Measurements from ENCODE around the gene CDH4.

CDH4 gene

DNA sequence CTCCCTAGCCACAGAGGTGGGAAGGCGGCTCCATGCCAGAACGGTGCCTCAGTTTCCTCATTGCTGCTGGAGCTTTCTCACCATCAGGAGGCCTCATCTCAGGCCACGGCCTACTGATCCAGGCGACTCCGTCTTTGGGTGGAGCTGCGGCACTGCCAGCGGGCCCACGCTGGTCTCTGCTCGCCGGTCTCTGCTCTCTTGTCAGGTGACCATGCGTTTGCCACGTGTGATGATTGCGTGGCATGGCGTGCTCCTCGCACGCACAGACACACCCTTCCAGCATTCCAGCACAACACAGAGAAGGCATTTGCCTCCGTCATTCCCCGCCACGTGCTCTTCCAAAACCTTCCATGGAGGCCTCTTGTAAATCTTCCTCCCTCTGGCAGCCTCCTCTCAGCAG, 271.1 kb downstream of the CDH4 start:
- DNase-seq: no peak

DNA sequence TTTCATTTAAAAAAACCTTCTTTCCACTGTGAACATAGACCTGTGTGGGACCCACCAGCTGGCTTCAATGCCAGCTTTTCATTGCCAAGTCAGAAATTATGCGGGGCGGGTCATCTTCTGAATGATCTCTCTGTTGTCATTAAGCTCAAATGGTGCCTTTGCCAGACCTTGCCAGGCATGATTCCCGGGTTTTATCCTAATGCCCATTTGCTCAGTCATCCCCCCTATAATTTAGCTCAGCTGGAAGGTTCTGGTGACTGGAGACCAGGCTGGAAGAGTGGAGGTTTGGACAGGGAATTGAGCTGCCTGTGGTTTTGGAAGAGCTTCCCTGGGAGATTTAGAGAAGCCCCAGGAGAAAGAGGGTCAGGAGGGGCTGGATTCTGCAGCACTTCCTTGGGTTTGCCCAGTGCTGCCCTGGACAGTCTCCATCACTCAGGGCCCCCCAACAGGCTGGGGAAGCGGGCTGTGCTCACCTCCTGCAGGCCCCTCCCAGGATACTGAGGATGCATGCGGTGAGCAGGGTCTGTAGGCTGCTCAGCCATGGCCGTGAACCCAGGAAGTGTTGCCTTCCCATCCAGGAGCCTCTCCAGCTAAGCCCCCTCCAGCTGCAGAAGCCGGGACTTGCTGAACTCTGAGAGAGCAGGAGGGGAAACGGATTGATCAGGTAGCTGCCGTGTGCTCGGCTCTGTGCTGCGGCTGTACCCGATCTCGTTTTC, 273.0 kb downstream of the CDH4 start:
- no peak for DNase-seq

GRCh38 chr20:61525781-61526431, 273.8 kb downstream of the CDH4 start:
- no peak for DNase-seq

DNA sequence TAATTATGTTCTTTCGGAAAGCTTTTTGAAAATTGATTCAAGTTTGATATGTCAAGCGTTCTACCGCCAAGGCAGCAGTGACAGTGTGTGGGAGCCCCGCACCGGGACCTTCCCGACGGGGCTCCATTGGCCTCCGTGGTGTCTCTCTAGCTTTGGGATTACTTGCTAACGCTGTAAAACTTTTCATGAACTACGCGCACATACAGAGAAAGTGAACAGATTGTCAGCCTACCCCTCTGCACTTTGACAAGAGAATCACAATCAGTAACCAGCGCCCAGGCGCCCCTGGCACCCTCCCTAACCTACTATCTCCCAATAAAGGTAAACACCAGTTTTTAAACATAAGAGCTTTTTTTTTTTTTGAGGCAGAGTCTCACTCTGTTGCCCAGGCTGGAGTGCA, 274.8 kb downstream of the CDH4 start:
- no peak for DNase-seq

- DNase-seq: no peak
Measured at GRCh38 chr20:61527626-61528025, 275.6 kb downstream of the CDH4 start.

- DNase-seq: no peak
Measured at GRCh38 chr20:61528591-61528990, 276.5 kb downstream of the CDH4 start.

DNA sequence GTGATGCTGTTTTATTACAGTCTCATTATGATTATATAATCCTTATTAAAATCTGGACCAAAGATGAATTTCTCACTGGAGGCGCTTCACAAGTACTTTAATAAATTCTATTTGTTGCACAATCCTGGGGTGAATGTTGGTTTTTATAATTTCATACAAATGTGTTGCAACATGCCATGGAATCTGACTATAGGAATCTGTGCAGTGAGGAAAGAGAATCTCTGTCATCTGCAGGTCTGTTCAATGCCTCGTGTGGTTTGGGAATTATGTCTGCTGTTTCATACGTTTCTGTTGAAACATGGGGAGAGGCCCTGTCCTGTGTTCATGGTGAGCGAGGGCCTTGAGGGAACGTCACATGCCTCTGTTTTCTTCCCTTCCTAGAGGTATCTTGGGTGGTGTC, 277.3 kb downstream of the CDH4 start:
- no peak for DNase-seq

GRCh38 chr20:61531553-61532345, 279.7 kb downstream of the CDH4 start:
- DNase-seq: no peak

- DNase-seq: no peak
Measured at GRCh38 chr20:61532736-61533135, 280.7 kb downstream of the CDH4 start.

GRCh38 chr20:61533231-61533631, 281.2 kb downstream of the CDH4 start:
- DNase-seq: no peak

GRCh38 chr20:61534346-61534745, 282.3 kb downstream of the CDH4 start:
- no peak for DNase-seq

DNA sequence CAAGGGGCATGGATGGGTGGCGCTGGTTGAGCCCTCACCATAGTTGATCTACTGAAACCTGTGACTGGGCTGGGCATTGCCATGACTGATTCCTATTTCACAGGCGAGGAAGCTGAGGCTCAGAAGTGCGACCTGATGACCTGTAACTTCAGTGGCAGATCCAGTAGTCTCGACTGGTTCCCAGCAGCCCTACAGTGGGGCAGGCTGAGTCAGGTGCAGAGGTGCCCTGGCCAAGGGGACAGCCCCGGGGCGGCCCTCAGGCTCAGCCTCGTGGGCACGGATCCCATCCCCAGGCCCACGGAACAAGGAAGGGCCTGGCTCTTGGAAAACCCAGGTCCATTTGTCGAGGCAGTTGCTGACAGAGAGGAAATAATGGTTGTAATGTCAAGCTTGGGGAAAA, 283.0 kb downstream of the CDH4 start:
- DNase-seq: no peak

DNA sequence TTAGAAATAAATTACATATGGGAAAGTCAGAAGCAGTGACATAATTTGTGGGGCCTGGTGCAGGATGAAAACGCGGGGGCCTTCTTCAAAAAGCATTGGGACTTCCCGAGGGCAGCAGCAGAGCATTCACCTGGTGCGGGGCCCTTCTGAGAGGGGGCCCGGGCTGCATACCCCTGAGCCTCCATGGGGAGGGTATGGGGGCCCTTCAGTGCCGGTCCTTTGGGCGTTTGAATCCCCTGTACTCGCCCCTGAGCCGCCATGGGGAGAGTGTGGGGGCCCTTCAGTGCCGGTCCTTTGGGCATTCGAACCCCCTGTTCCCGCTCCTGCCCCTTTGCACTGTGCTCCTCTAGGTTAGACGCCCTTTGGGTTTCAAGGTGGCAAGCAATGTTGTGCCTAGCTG, 283.5 kb downstream of the CDH4 start:
- DNase-seq: no peak

- DNase-seq: no peak
Measured at GRCh38 chr20:61535956-61536355, 283.9 kb downstream of the CDH4 start.

GRCh38 chr20:61536671-61537070, 284.6 kb downstream of the CDH4 start:
- no peak for DNase-seq

DNA sequence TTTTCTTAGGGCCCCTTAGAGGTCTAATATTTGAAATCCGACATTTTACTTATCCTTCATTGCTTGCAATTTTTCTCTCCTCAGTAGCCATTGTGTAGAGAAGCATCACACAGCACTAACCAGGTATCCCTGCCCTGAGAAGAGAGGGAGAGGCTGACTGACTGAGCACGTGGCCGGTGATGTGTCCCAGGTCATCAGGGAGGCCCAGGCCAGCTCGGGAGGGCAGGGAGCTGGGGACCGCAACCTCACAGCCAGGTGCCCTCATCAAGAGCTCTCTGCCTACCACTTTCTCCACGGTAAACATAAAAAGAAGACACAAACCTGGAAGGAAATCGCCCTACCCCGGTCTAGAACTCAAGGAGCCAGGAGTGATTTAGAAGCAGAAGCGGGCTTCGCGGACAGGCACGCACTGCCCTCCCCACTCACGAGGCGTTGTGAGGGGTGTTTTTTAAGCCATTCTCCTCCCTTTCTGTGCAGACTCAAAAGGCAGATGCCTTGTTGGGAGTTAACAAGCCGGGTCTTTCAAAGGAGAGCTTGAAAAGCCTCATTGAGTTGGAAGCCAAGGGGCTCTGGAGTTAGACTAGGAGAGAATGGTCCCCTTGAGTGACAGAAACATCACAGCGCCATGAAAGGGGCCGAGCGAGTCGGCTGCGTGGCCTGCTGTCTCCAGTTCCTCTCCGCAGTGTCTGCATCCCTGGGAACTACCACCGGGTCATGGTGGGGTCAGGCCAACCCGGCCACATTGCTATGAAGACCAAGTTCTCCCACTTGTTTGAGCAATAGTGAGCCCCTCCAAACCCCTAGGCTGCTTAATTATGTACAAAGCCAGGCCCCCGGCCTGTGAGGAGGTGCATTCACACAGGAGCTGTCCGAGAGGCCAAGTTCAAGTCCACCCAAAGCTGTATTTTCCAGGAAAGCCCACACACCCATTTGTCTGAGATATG, 285.4 kb downstream of the CDH4 start:
- no peak for DNase-seq

- DNase-seq: no peak
Measured at GRCh38 chr20:61538183-61538942, 286.3 kb downstream of the CDH4 start.

GRCh38 chr20:61538943-61539265, 286.8 kb downstream of the CDH4 start:
- DNase-seq: no peak

- DNase-seq: no peak
Measured at GRCh38 chr20:61539706-61540360, 287.8 kb downstream of the CDH4 start.

GRCh38 chr20:61541537-61541936, 289.5 kb downstream of the CDH4 start:
- no peak for DNase-seq

GRCh38 chr20:61543086-61543485, 291.0 kb downstream of the CDH4 start:
- DNase-seq: no peak
